Measurements from ENCODE around the gene GNGT2.

GNGT2 gene

GRCh38 chr17:49209061-49209571 is 1.3 kb downstream of the GNGT2 start:
- Histone ChIP-seq H3K9ac (ENCODE audit: low read depth in 1 of 2, low read length in 2 of 2) (no peak overlapping the region), H3K27me3 (ENCODE audit: control insufficient read depth in 2 of 2, insufficient read depth in 2 of 2, low read length in 2 of 2) (peaks cover 0 to 3% of the 10 kb centered on the region in 2 donors), H3K4me3 (ENCODE audit: low read length in 2 of 2) (no peak overlapping the region)

GRCh38 chr17:49204516-49204915 is 5.9 kb downstream of the GNGT2 start:
- H3K27ac ChIP-seq (ENCODE audit: low read depth in 2 of 2, low read length in 2 of 2), result no peak overlapping the region
- peaks cover 5% of the 10 kb centered on the region in 2 donors for H3K4me1 ChIP-seq (ENCODE audit: control insufficient read depth in 2 of 2, insufficient read depth in 2 of 2, low read length in 2 of 2)
- no peak overlapping the region for H3K4me3 ChIP-seq (ENCODE audit: low read length in 2 of 2)
- H3K9me3 ChIP-seq (ENCODE audit: control insufficient read depth in 2 of 2, low read length in 2 of 2), result no peaks in the 10 kb centered on the region
- no peak overlapping the region for H3K9ac ChIP-seq (ENCODE audit: low read depth in 1 of 2, low read length in 2 of 2)
- H3K27me3 ChIP-seq (ENCODE audit: control insufficient read depth in 2 of 2, insufficient read depth in 2 of 2, low read length in 2 of 2), result peaks cover 0 to 3% of the 10 kb centered on the region in 2 donors
- H3K36me3 ChIP-seq (ENCODE audit: control insufficient read depth in 2 of 2, insufficient read depth in 2 of 2, low read length in 2 of 2), result no peaks in the 10 kb centered on the region

More at GRCh38 chr17:49209061-49209571, 1.3 kb downstream of the GNGT2 start:
- Histone ChIP-seq H3K4me1 (ENCODE audit: control insufficient read depth in 2 of 2, insufficient read depth in 2 of 2, low read length in 2 of 2) (peaks cover 10% of the 10 kb centered on the region in 2 donors), H3K27ac (ENCODE audit: low read depth in 2 of 2, low read length in 2 of 2) (no peak overlapping the region), H3K36me3 (ENCODE audit: control insufficient read depth in 2 of 2, insufficient read depth in 2 of 2, low read length in 2 of 2) (no peaks in the 10 kb centered on the region), H3K9me3 (ENCODE audit: control insufficient read depth in 2 of 2, low read length in 2 of 2) (no peaks in the 10 kb centered on the region)

DNA sequence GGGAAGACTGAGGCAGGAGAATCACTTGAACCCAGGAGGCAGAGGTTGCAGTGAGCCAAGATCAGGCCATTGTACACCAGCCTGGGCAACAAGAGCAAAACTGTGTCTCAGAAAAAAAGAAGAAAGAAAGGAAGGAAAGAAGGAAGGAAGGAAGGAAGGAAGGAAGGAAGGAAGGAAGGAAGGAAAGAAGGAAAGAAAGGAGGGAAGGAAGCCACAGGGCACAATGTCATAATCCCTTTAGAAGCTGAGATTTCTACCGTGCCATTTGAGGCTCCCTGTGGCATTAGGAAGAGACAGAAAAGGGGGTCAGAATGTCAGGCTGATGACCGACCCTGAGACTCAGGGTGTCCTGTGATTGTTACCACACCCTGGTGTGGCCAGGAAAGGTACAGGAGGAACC is 6.6 kb downstream of the GNGT2 start:
- H3K27ac ChIP-seq (ENCODE audit: low read depth in 2 of 2, low read length in 2 of 2), result no peak overlapping the region
- no peak overlapping the region for H3K4me3 ChIP-seq (ENCODE audit: low read length in 2 of 2)
- no peaks in the 10 kb centered on the region for H3K9me3 ChIP-seq (ENCODE audit: control insufficient read depth in 2 of 2, low read length in 2 of 2)
- H3K36me3 ChIP-seq (ENCODE audit: control insufficient read depth in 2 of 2, insufficient read depth in 2 of 2, low read length in 2 of 2), result no peaks in the 10 kb centered on the region
- H3K27me3 ChIP-seq (ENCODE audit: control insufficient read depth in 2 of 2, insufficient read depth in 2 of 2, low read length in 2 of 2), result peaks cover 0 to 3% of the 10 kb centered on the region in 2 donors
- no peak overlapping the region for H3K9ac ChIP-seq (ENCODE audit: low read depth in 1 of 2, low read length in 2 of 2)
- no peaks in the 10 kb centered on the region for H3K4me1 ChIP-seq (ENCODE audit: control insufficient read depth in 2 of 2, insufficient read depth in 2 of 2, low read length in 2 of 2)

- H3K9me3 ChIP-seq (ENCODE audit: control insufficient read depth in 2 of 2, low read length in 2 of 2), result no peaks in the 10 kb centered on the region
- H3K9ac ChIP-seq (ENCODE audit: low read depth in 1 of 2, low read length in 2 of 2), result no peak overlapping the region
- H3K4me3 ChIP-seq (ENCODE audit: low read length in 2 of 2), result no peak overlapping the region
- H3K36me3 ChIP-seq (ENCODE audit: control insufficient read depth in 2 of 2, insufficient read depth in 2 of 2, low read length in 2 of 2), result no peaks in the 10 kb centered on the region
- H3K4me1 ChIP-seq (ENCODE audit: control insufficient read depth in 2 of 2, insufficient read depth in 2 of 2, low read length in 2 of 2), result no peaks in the 10 kb centered on the region
- no peaks in the 10 kb centered on the region for H3K27me3 ChIP-seq (ENCODE audit: control insufficient read depth in 2 of 2, insufficient read depth in 2 of 2, low read length in 2 of 2)
- H3K27ac ChIP-seq (ENCODE audit: low read depth in 2 of 2, low read length in 2 of 2), result no peak overlapping the region
These were observed 8.9 kb downstream of the GNGT2 start for GRCh38 chr17:49201481-49201927.

GRCh38 chr17:49200423-49201083 is 9.8 kb downstream of the GNGT2 start:
- no peak overlapping the region for H3K4me3 ChIP-seq (ENCODE audit: low read length in 2 of 2)
- H3K27me3 ChIP-seq (ENCODE audit: control insufficient read depth in 2 of 2, insufficient read depth in 2 of 2, low read length in 2 of 2), result no peaks in the 10 kb centered on the region
- H3K27ac ChIP-seq (ENCODE audit: low read depth in 2 of 2, low read length in 2 of 2), result no peak overlapping the region
- no peaks in the 10 kb centered on the region for H3K4me1 ChIP-seq (ENCODE audit: control insufficient read depth in 2 of 2, insufficient read depth in 2 of 2, low read length in 2 of 2)
- H3K9me3 ChIP-seq (ENCODE audit: control insufficient read depth in 2 of 2, low read length in 2 of 2), result no peaks in the 10 kb centered on the region
- H3K9ac ChIP-seq (ENCODE audit: low read depth in 1 of 2, low read length in 2 of 2), result no peak overlapping the region
- H3K36me3 ChIP-seq (ENCODE audit: control insufficient read depth in 2 of 2, insufficient read depth in 2 of 2, low read length in 2 of 2), result no peaks in the 10 kb centered on the region

- Histone ChIP-seq H3K9ac (ENCODE audit: low read depth in 1 of 2, low read length in 2 of 2) (no peak overlapping the region), H3K4me1 (ENCODE audit: control insufficient read depth in 2 of 2, insufficient read depth in 2 of 2, low read length in 2 of 2) (peaks cover 4 to 5% of the 10 kb centered on the region in 2 donors), H3K36me3 (ENCODE audit: control insufficient read depth in 2 of 2, insufficient read depth in 2 of 2, low read length in 2 of 2) (no peaks in the 10 kb centered on the region), H3K27me3 (ENCODE audit: control insufficient read depth in 2 of 2, insufficient read depth in 2 of 2, low read length in 2 of 2) (no peaks in the 10 kb centered on the region), H3K4me3 (ENCODE audit: low read length in 2 of 2) (no peak overlapping the region), H3K9me3 (ENCODE audit: control insufficient read depth in 2 of 2, low read length in 2 of 2) (no peaks in the 10 kb centered on the region), H3K27ac (ENCODE audit: low read depth in 2 of 2, low read length in 2 of 2) (no peak overlapping the region)
These were observed 12.2 kb downstream of the GNGT2 start for GRCh38 chr17:49198211-49198610.

DNA sequence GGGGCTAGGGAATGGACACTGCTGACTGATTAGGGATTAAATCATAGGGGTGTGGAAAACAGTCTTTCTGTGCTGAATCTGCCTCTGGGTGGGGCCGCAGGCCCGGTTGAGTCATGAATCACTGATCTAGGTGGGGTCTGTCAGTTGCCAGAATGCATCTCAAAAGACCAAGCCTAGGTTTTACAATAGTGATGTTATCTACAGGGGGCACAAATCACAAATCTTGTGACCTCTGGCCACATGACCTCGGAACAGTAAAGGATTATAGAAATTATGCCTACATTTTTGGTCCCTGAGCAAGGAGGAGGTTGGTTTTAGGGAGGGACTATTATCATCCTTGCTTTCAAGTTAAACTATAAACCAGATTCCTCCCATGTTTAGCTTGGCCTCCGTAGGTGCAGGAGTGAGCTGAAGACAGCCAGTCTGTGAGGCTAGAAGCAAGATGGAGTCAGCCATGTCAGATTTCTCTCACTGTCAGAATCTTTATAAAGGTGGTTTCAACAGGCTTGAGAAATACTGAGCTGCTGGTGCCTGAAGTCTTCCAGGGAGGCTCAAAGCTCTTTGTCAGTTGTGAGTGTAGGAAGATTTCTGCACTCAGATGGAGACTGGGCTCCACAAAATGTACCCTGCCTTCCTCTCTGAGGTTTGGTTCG is 12.9 kb downstream of the GNGT2 start:
- H3K9me3 ChIP-seq (ENCODE audit: control insufficient read depth in 2 of 2, low read length in 2 of 2), result no peaks in the 10 kb centered on the region
- no peaks in the 10 kb centered on the region for H3K36me3 ChIP-seq (ENCODE audit: control insufficient read depth in 2 of 2, insufficient read depth in 2 of 2, low read length in 2 of 2)
- H3K27me3 ChIP-seq (ENCODE audit: control insufficient read depth in 2 of 2, insufficient read depth in 2 of 2, low read length in 2 of 2), result no peaks in the 10 kb centered on the region
- peaks cover 4 to 5% of the 10 kb centered on the region in 2 donors for H3K4me1 ChIP-seq (ENCODE audit: control insufficient read depth in 2 of 2, insufficient read depth in 2 of 2, low read length in 2 of 2)
- no peak overlapping the region for H3K27ac ChIP-seq (ENCODE audit: low read depth in 2 of 2, low read length in 2 of 2)
- H3K9ac ChIP-seq (ENCODE audit: low read depth in 1 of 2, low read length in 2 of 2), result no peak overlapping the region
- no peak overlapping the region for H3K4me3 ChIP-seq (ENCODE audit: low read length in 2 of 2)

GRCh38 chr17:49196520-49196919 is 13.9 kb downstream of the GNGT2 start:
- no peak overlapping the region for H3K9ac ChIP-seq (ENCODE audit: low read depth in 1 of 2, low read length in 2 of 2)
- peaks cover 4 to 5% of the 10 kb centered on the region in 2 donors for H3K4me1 ChIP-seq (ENCODE audit: control insufficient read depth in 2 of 2, insufficient read depth in 2 of 2, low read length in 2 of 2)
- H3K36me3 ChIP-seq (ENCODE audit: control insufficient read depth in 2 of 2, insufficient read depth in 2 of 2, low read length in 2 of 2), result no peaks in the 10 kb centered on the region
- H3K27ac ChIP-seq (ENCODE audit: low read depth in 2 of 2, low read length in 2 of 2), result no peak overlapping the region
- no peaks in the 10 kb centered on the region for H3K27me3 ChIP-seq (ENCODE audit: control insufficient read depth in 2 of 2, insufficient read depth in 2 of 2, low read length in 2 of 2)
- H3K9me3 ChIP-seq (ENCODE audit: control insufficient read depth in 2 of 2, low read length in 2 of 2), result no peaks in the 10 kb centered on the region
- H3K4me3 ChIP-seq (ENCODE audit: low read length in 2 of 2), result no peak overlapping the region

DNA sequence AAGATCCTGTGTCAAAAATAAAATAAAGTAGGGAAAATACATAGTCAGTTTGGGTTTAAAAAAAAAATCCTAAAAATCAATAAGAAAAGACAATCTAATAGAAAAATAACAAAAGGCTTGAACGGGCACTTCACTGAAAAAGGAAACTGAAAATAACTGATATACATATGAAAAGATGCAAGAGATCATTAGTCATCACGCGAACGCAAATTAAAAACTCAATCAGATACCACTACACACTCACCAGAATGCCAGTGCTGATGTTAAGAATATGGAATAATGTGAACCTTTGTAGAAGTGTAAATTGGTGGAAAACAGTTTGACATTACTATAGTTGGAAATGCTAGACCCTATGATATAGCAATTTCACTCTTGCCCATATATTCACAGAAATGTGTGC is 14.6 kb downstream of the GNGT2 start:
- H3K4me3 ChIP-seq (ENCODE audit: low read length in 2 of 2), result no peak overlapping the region

GRCh38 chr17:49194297-49194607 is 16.1 kb downstream of the GNGT2 start:
- Histone ChIP-seq H3K9ac (ENCODE audit: low read depth in 1 of 2, low read length in 2 of 2) (no peak overlapping the region), H3K4me1 (ENCODE audit: control insufficient read depth in 2 of 2, insufficient read depth in 2 of 2, low read length in 2 of 2) (peaks cover 4 to 5% of the 10 kb centered on the region in 2 donors), H3K4me3 (ENCODE audit: low read length in 2 of 2) (peak overlapping the region in 1 of 2 donors; percentile 83), H3K9me3 (ENCODE audit: control insufficient read depth in 2 of 2, low read length in 2 of 2) (no peaks in the 10 kb centered on the region), H3K27me3 (ENCODE audit: control insufficient read depth in 2 of 2, insufficient read depth in 2 of 2, low read length in 2 of 2) (no peaks in the 10 kb centered on the region), H3K36me3 (ENCODE audit: control insufficient read depth in 2 of 2, insufficient read depth in 2 of 2, low read length in 2 of 2) (no peaks in the 10 kb centered on the region), H3K27ac (ENCODE audit: low read depth in 2 of 2, low read length in 2 of 2) (no peak overlapping the region)

More for the DNA sequence above, 14.6 kb downstream of the GNGT2 start:
- Histone ChIP-seq H3K27me3 (ENCODE audit: control insufficient read depth in 2 of 2, insufficient read depth in 2 of 2, low read length in 2 of 2) (no peaks in the 10 kb centered on the region), H3K9me3 (ENCODE audit: control insufficient read depth in 2 of 2, low read length in 2 of 2) (no peaks in the 10 kb centered on the region), H3K9ac (ENCODE audit: low read depth in 1 of 2, low read length in 2 of 2) (no peak overlapping the region), H3K36me3 (ENCODE audit: control insufficient read depth in 2 of 2, insufficient read depth in 2 of 2, low read length in 2 of 2) (no peaks in the 10 kb centered on the region), H3K27ac (ENCODE audit: low read depth in 2 of 2, low read length in 2 of 2) (no peak overlapping the region), H3K4me1 (ENCODE audit: control insufficient read depth in 2 of 2, insufficient read depth in 2 of 2, low read length in 2 of 2) (peaks cover 4 to 5% of the 10 kb centered on the region in 2 donors)

Measured in mucosa of rectum (tissue), 2 donors.